Parathyroid adenoma (tissue), 2 donors: Measurements from ENCODE around the gene DNAJB9.
A peak's percentile ranks its signal among the peaks of the same experiment; 100 is the strongest.

Experiments used
- H2AFZ ChIP-seq: fragments of 300-600 bp; sonication (generic); one replicate; pipeline ENCODE4 v1.7.0; 2017; ENCODE audit warnings: antibody characterized with exemption, mild to moderate bottlenecking
- H3K27ac ChIP-seq: fragments of 300-600 bp; sonication (generic); one replicate; pipeline ENCODE4 v1.7.0; 2017
- H3K27me3 ChIP-seq: fragments of 300-600 bp; sonication (generic); one replicate; pipeline ENCODE4 v1.7.0; 2017; ENCODE audit warnings: low read length; ENCODE audit not compliant: control insufficient read depth, insufficient read depth
- H3K36me3 ChIP-seq: fragments of 300-600 bp; sonication (generic); one replicate; pipeline ENCODE4 v1.7.0; 2017; ENCODE audit warnings: low read length; ENCODE audit not compliant: control insufficient read depth, insufficient read depth
- H3K4me1 ChIP-seq: fragments of 300-600 bp; sonication (generic); one replicate; pipeline ENCODE4 v1.7.0; 2017; ENCODE audit warnings: control low read depth
- H3K4me2 ChIP-seq: fragments of 300-600 bp; sonication (generic); one replicate; pipeline ENCODE4 v1.7.0; 2017; ENCODE audit warnings: low read length
- H3K4me3 ChIP-seq: fragments of 300-600 bp; sonication (generic); one replicate; pipeline ENCODE4 v1.7.0; 2017; ENCODE audit warnings: low read depth, low read length
- H3K79me2 ChIP-seq: fragments of 300-600 bp; sonication (generic); one replicate; pipeline ENCODE4 v1.7.0; 2017; ENCODE audit warnings: control low read depth
- H3K9ac ChIP-seq: fragments of 300-600 bp; sonication (generic); one replicate; pipeline ENCODE4 v1.7.0; 2017; ENCODE audit warnings: mild to moderate bottlenecking
- H3K9me3 ChIP-seq: fragments of 300-600 bp; sonication (generic); one replicate; pipeline ENCODE4 v1.7.0; 2017; ENCODE audit warnings: low read length; ENCODE audit not compliant: control insufficient read depth
- CTCF ChIP-seq: fragments of 300-600 bp; sonication (generic); IDR thresholded peaks from one replicate; pipeline ENCODE4 v1.7.0; 2017; ENCODE audit warnings: antibody characterized with exemption, mild to moderate bottlenecking
- donor health status: primary hyperparathyroidism.

The DNAJB9 gene

GRCh38 chr7:108604307-108605077 is 34.8 kb downstream of the DNAJB9 start:
- Histone ChIP-seq H3K36me3 (no peaks in the 10 kb centered on the region), H3K9me3 (no peaks in the 10 kb centered on the region), H3K9ac (no peak overlapping the region), H3K79me2 (no peaks in the 10 kb centered on the region), H3K27me3 (no peaks in the 10 kb centered on the region), H3K4me1 (no peaks in the 10 kb centered on the region), H2AFZ (peak overlapping the region; percentile 19), H3K27ac (no peak overlapping the region), H3K4me2 (no peak overlapping the region), H3K4me3 (no peak overlapping the region)
- no peak for TF ChIP-seq CTCF

DNA sequence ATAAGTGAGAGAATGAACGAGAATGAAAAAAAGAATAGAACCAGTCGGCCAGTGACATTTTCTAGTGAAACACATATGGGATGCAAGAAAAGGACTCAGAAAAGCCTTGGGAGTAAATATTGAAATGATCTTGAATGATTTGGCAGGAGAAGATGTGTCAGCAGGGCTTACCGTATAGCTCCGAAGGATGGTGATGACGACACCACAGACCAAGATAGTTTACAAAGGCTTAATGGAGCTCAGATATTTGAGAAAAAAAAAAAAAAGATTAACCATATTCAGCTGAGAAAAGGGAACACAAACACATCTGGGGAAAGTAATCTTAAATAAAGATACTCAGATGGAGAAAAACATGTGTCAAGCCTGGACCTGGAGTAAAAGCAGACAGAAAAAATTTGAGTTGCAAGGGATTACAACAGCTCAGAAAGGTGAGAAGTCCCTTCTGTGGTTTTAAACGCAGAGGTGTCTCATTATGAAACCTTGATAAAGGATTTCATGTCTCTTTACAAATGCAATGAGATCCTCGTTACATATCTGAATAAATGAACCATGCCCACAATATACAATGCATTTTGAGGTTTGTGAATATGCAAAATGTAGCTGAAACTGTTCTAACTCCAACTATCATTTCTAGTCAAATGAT is 36.0 kb downstream of the DNAJB9 start:
- H3K4me1 ChIP-seq: no peaks in the 10 kb centered on the region
- no peaks in the 10 kb centered on the region for H3K36me3 ChIP-seq
- H3K27ac ChIP-seq: no peak overlapping the region
- no peaks in the 10 kb centered on the region for H3K27me3 ChIP-seq
- H2AFZ ChIP-seq: no peak overlapping the region
- no peaks in the 10 kb centered on the region for H3K9me3 ChIP-seq
- H3K79me2 ChIP-seq: no peaks in the 10 kb centered on the region
- TF ChIP-seq CTCF: no peak
- H3K9ac ChIP-seq: no peak overlapping the region
- no peak overlapping the region for H3K4me2 ChIP-seq
- H3K4me3 ChIP-seq: no peak overlapping the region

DNA sequence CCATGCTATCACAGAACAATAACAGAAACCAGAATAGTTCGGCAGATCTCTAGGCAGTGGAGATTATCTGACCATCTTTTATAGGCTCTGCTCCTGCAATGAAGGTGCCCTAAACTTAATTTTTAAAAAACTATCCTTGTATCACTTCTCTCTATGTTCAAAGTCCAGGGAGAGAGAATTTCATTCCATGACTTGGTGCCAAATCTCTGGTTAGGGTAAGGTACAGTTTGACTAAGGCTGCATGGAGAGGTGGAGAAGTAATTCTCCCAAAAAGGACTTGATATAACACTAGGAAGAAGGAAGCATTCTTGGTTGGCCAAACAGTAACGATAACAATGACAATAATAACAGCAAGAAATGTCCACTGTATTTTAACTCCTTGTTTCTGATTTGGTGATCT is 40.0 kb downstream of the DNAJB9 start:
- Histone ChIP-seq H3K27ac (no peak overlapping the region), H3K4me3 (no peak overlapping the region), H3K9me3 (no peaks in the 10 kb centered on the region), H2AFZ (no peak overlapping the region), H3K4me1 (no peaks in the 10 kb centered on the region), H3K79me2 (no peaks in the 10 kb centered on the region), H3K4me2 (no peak overlapping the region), H3K27me3 (no peaks in the 10 kb centered on the region), H3K9ac (no peak overlapping the region), H3K36me3 (no peaks in the 10 kb centered on the region)
- TF ChIP-seq CTCF: no peak

GRCh38 chr7:108611268-108611667 is 41.6 kb downstream of the DNAJB9 start:
- H3K9ac ChIP-seq: no peak overlapping the region
- no peak overlapping the region for H3K4me2 ChIP-seq
- H3K27ac ChIP-seq: no peak overlapping the region
- no peaks in the 10 kb centered on the region for H3K27me3 ChIP-seq
- TF ChIP-seq CTCF: no peak
- no peaks in the 10 kb centered on the region for H3K4me1 ChIP-seq
- H3K79me2 ChIP-seq: no peaks in the 10 kb centered on the region
- no peak overlapping the region for H3K4me3 ChIP-seq
- H3K36me3 ChIP-seq: no peaks in the 10 kb centered on the region
- H3K9me3 ChIP-seq: no peaks in the 10 kb centered on the region
- no peak overlapping the region for H2AFZ ChIP-seq
